Effector CD8-positive, alpha-beta T cell (primary cell): ENCODE measurements around the gene RHOJ.
"Not testable (repeated sequence)": the region's sequence is repeated elsewhere in the genome, so short reads cannot be mapped to it uniquely, and the experiment has no call there.

Experiments
- DNase-seq: peaks from one replicate; lab custom pipeline; 2025; lab: John Stamatoyannopoulos, UW

Gene RHOJ

GRCh38 chr14:63268771-63269170 is 64.5 kb downstream of the RHOJ start:
- no peak for DNase-seq

- no peak for DNase-seq
Measured at GRCh38 chr14:63269561-63270225, 65.5 kb downstream of the RHOJ start.

GRCh38 chr14:63273129-63273528 is 68.9 kb downstream of the RHOJ start:
- DNase-seq: no peak

- DNase-seq: no peak
Measured at GRCh38 chr14:63273717-63274655, 69.7 kb downstream of the RHOJ start.

GRCh38 chr14:63275611-63276010 is 71.4 kb downstream of the RHOJ start:
- no peak for DNase-seq

- DNase-seq: no peak
Measured at GRCh38 chr14:63276016-63276415, 71.8 kb downstream of the RHOJ start.

GRCh38 chr14:63276492-63277342 is 72.5 kb downstream of the RHOJ start:
- DNase-seq: no peak

GRCh38 chr14:63277591-63278183 is 73.4 kb downstream of the RHOJ start:
- DNase-seq: no peak

- DNase-seq: not testable (repeated sequence)
Measured at GRCh38 chr14:63279933-63280332, 75.7 kb downstream of the RHOJ start.

- DNase-seq: no peak
Measured at GRCh38 chr14:63282997-63283883, 79.0 kb downstream of the RHOJ start.

GRCh38 chr14:63283884-63284248 is 79.6 kb downstream of the RHOJ start:
- DNase-seq: no peak

GRCh38 chr14:63286071-63286470 is 81.8 kb downstream of the RHOJ start:
- DNase-seq: no peak

- no peak for DNase-seq
Measured at GRCh38 chr14:63287666-63288483, 83.6 kb downstream of the RHOJ start.

GRCh38 chr14:63288853-63289252 is 84.6 kb downstream of the RHOJ start:
- no peak for DNase-seq

- DNase-seq: no peak
Measured at GRCh38 chr14:63290741-63291430, 86.6 kb downstream of the RHOJ start.

GRCh38 chr14:63292805-63293204 is 88.6 kb downstream of the RHOJ start:
- no peak for DNase-seq

GRCh38 chr14:63295231-63295685 is 91.0 kb downstream of the RHOJ start:
- no peak for DNase-seq

- DNase-seq: no peak
Measured at GRCh38 chr14:63296060-63296563, 91.9 kb downstream of the RHOJ start.
